ENCODE results near the gene HAGH. TPM values are rescaled to one million over a fixed set of nuclear protein-coding genes. Genes with fewer than 3 reads are reported as not detected.

The HAGH gene
- total and polyA plus RNA-seq, 4 donors = 51.2 to 99.7 (median 80.2) TPM

DNA sequence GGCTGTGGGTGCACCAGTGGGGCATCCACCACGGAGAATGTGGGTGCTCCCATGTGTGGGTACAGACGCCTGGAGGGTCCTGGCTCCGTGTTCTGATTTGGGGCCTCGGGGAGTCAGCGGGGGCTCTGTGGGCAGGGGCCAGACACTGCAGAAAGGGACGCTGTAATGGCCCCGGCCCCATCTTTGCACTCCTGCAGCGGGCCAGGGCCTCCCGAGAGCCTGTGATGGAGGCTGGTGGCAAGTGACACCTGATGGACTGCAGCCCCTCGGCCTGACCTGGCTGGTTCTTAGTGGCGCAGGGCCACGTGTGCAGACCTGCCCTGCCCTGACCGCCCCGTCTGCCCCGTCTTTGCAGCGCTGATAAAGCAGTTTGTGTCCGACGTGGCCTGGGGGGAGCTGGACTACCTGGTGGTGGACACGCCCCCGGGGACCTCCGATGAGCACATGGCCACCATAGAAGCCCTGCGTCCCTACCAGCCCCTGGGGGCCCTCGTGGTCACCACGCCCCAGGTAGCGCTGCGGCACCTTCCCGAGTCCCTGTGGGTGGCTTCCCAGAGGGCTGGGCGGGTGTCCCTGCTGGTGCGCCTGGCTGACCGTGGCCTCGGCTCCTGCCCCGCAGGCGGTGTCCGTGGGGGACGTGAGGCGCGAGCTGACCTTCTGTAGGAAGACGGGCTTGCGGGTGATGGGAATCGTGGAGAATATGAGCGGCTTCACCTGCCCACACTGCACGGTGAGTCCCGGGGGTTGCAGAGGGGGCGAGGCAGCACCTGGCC lies 39.1 kb downstream of the HAGH start:
- Histone ChIP-seq H3K27ac (ENCODE audit: low read depth in 1 of 2, low read length in 1 of 2) (no peak overlapping the region), H3K9me3 (ENCODE audit: control insufficient read depth in 4 of 4, insufficient read depth in 3 of 4, low read length in 3 of 4) (peaks cover 0 to 3% (median 0%) of the 10 kb centered on the region in 4 donors), H3K4me1 (ENCODE audit: control insufficient read depth in 5 of 5, insufficient read depth in 5 of 5, low read length in 5 of 5) (peaks cover 0 to 5% (median 3%) of the 10 kb centered on the region in 5 donors), H3K27me3 (ENCODE audit: control insufficient read depth in 3 of 3, insufficient read depth in 3 of 3, low read length in 2 of 3) (no peaks in the 10 kb centered on the region), H3K36me3 (ENCODE audit: control insufficient read depth in 4 of 4, insufficient read depth in 4 of 4, low read length in 4 of 4) (peaks cover 0 to 62% (median 0%) of the 10 kb centered on the region in 4 donors), H3K4me3 (no peak overlapping the region), H3K9ac (ENCODE audit: insufficient read depth in 1 of 2, low read length in 2 of 2) (no peak overlapping the region)
- TF ChIP-seq, protein P1, sequence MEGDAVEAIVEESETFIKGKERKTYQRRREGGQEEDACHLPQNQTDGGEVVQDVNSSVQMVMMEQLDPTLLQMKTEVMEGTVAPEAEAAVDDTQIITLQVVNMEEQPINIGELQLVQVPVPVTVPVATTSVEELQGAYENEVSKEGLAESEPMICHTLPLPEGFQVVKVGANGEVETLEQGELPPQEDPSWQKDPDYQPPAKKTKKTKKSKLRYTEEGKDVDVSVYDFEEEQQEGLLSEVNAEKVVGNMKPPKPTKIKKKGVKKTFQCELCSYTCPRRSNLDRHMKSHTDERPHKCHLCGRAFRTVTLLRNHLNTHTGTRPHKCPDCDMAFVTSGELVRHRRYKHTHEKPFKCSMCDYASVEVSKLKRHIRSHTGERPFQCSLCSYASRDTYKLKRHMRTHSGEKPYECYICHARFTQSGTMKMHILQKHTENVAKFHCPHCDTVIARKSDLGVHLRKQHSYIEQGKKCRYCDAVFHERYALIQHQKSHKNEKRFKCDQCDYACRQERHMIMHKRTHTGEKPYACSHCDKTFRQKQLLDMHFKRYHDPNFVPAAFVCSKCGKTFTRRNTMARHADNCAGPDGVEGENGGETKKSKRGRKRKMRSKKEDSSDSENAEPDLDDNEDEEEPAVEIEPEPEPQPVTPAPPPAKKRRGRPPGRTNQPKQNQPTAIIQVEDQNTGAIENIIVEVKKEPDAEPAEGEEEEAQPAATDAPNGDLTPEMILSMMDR (IDR thresholded peaks at IDR 0.05; ENCODE audit: control extremely low read depth, extremely low read depth) = no peak
- peak in 1 of 3 donors; percentile 11 for DNase-seq
- WGBS, 2 donors = 95 to 96% methylated on average over 38 to 44 of the region's 44 CpGs
- no peak for ATAC-seq (ENCODE audit: insufficient read depth, low FRiP score)

GRCh38 chr16:1787056-1787321 lies 39.6 kb downstream of the HAGH start:
- DNase-seq (no peak), ATAC-seq (ENCODE audit: insufficient read depth, low FRiP score) (no peak)
- Histone ChIP-seq H3K4me1 (ENCODE audit: control insufficient read depth in 5 of 5, insufficient read depth in 5 of 5, low read length in 5 of 5) (peaks cover 0 to 5% (median 3%) of the 10 kb centered on the region in 5 donors), H3K36me3 (ENCODE audit: control insufficient read depth in 4 of 4, insufficient read depth in 4 of 4, low read length in 4 of 4) (peaks cover 0 to 58% (median 0%) of the 10 kb centered on the region in 4 donors), H3K27ac (ENCODE audit: low read depth in 1 of 2, low read length in 1 of 2) (no peak overlapping the region), H3K27me3 (ENCODE audit: control insufficient read depth in 3 of 3, insufficient read depth in 3 of 3, low read length in 2 of 3) (no peaks in the 10 kb centered on the region), H3K9ac (ENCODE audit: insufficient read depth in 1 of 2, low read length in 2 of 2) (no peak overlapping the region), H3K9me3 (ENCODE audit: control insufficient read depth in 4 of 4, insufficient read depth in 3 of 4, low read length in 3 of 4) (peaks cover 0 to 3% (median 0%) of the 10 kb centered on the region in 4 donors), H3K4me3 (no peak overlapping the region)
- 93 to 100% methylated on average over 4 to 6 of the region's 6 CpGs for WGBS, 2 donors
- TF ChIP-seq, protein P1 (IDR thresholded peaks at IDR 0.05; ENCODE audit: control extremely low read depth, extremely low read depth) = no peak

DNA sequence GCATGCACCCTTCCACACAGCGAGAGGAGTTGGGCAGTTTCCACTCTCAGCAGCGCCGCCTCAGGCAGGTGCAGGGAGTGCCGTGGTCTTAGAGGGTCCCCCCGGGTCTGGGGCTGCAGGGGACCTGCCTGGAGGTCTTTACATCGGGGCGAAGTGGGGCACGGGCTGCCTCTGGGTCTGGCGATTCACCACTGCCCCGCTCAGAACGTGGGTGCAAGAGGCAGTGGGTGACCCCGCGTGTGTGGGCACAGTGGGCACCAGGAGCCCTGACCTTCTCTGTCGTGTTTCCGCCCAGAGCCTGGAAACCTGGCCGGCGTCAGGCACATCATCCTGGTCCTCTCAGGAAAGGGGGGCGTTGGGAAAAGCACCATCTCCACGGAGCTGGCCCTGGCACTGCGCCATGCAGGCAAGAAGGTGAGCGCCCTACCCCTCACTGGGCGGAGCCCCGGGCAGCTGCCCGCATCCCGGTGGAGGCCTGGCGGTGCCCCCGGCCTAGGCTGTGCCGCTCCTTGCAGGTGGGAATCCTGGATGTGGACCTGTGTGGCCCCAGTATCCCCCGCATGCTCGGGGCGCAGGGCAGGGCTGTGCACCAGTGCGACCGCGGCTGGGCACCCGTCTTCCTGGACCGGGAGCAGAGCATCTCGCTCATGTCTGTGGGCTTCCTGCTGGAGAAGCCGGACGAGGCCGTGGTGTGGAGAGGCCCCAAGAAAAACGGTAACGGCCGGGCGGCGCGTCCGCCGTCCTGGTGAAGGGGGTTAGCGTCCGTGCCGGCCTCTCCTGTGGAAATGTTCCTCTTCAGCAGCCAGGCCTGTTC lies 40.2 kb downstream of the HAGH start:
- Histone ChIP-seq H3K27ac (ENCODE audit: low read depth in 1 of 2, low read length in 1 of 2) (no peak overlapping the region), H3K36me3 (ENCODE audit: control insufficient read depth in 4 of 4, insufficient read depth in 4 of 4, low read length in 4 of 4) (peaks cover 0 to 53% (median 0%) of the 10 kb centered on the region in 4 donors), H3K27me3 (ENCODE audit: control insufficient read depth in 3 of 3, insufficient read depth in 3 of 3, low read length in 2 of 3) (no peaks in the 10 kb centered on the region), H3K4me3 (no peak overlapping the region), H3K9me3 (ENCODE audit: control insufficient read depth in 4 of 4, insufficient read depth in 3 of 4, low read length in 3 of 4) (no peaks in the 10 kb centered on the region), H3K9ac (ENCODE audit: insufficient read depth in 1 of 2, low read length in 2 of 2) (no peak overlapping the region), H3K4me1 (ENCODE audit: control insufficient read depth in 5 of 5, insufficient read depth in 5 of 5, low read length in 5 of 5) (peaks cover 0 to 9% (median 3%) of the 10 kb centered on the region in 5 donors)
- TF ChIP-seq, protein P1 (IDR thresholded peaks at IDR 0.05; ENCODE audit: control extremely low read depth, extremely low read depth) = no peak
- peak in 1 of 3 donors; percentile 11 for DNase-seq
- WGBS, 2 donors = 90% methylated on average over 50 to 51 of the region's 51 CpGs
- no peak for ATAC-seq (ENCODE audit: insufficient read depth, low FRiP score)

All from lung (tissue), 12 donors.